ENCODE results near the gene CCDC171. TPM values are rescaled to one million over a fixed set of nuclear protein-coding genes. Genes with fewer than 3 reads are reported as not detected.
"Not testable (repeated sequence)": the region's sequence is repeated elsewhere in the genome, so short reads cannot be mapped to it uniquely, and the experiment has no call there.

Gene CCDC171
- total RNA-seq, 4 donors from 2014 or later, result 2.5 to 4.2 (median 3.3) TPM

DNA sequence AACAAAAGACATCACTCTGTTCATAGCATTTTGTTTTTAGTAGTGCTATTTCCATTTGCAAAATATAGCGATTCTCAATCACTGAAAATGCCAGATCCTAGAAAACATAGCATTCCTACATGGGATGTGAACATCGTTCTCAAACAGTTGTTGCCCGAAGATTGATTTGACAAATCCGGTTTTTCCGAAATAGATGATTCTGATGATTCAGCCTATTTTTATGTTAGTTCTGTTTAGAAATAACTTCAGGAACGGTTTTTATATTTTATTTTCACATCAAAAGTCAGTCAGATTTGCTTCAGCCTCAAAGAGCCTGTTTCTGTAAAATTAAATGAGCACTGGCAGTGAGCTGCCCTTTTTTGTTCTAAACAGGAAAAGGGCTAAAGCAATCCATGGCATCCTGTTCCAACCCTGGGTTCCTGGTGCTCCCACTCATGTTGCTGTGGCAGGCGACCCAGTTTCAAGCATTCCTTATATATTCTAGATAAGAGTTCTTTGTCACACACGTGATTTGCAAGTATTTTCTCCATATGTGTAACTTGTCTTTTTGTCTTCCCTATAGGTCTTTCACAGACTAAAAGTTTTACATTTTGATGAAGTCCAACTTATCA lies 27.9 kb upstream of the CCDC171 start:
- TF ChIP-seq CTCF (IDR thresholded peaks at IDR 0.05) (no peak), POLR2A (IDR thresholded peaks at IDR 0.05) (no peak)
- no peak overlapping the region for H3K4me3 ChIP-seq (ENCODE audit: low read depth, poor library complexity, severe bottlenecking)
- DNase-seq (ENCODE audit: low spot score in 2 of 2), result no peak
- WGBS, 2 donors, result 66 to 76% methylated on average over 8 of the region's 8 CpGs
- intact Hi-C loops (cut with DNase I; ENCODE audit: low total_unique reads), result no loop called here

DNA sequence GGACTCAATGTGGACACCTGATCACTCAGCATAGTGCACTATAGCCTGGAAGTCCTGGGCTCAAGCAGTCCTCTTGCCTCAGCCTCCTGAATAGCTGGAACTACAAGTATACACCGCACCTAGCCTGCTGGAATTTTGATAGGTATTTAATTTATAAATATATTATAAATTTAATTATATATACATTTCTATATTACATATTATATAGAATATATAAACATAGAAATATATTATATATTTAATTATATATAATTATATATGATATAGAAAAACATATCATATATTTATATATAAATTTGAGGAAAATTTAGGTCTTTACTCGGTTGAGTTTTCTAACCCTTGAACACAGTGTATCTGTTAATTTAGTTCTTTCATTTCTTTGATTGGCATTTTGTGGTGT lies 26.9 kb upstream of the CCDC171 start:
- no peak for DNase-seq (ENCODE audit: low spot score in 2 of 2)
- no peak overlapping the region for H3K4me3 ChIP-seq (ENCODE audit: low read depth, poor library complexity, severe bottlenecking)
- TF ChIP-seq CTCF (IDR thresholded peaks at IDR 0.05), result no peak
- intact Hi-C loops (cut with DNase I; ENCODE audit: low total_unique reads), result no loop called here
- WGBS, 2 donors, result 73 to 95% methylated on average over 2 of the region's 2 CpGs

- 82 to 87% methylated on average over 5 of the region's 5 CpGs for WGBS, 2 donors
- intact Hi-C loops (cut with DNase I; ENCODE audit: low total_unique reads); DNase-seq (ENCODE audit: low spot score in 2 of 2); H3K4me3 ChIP-seq (ENCODE audit: low read depth, poor library complexity, severe bottlenecking): not testable (repeated sequence)
Observed at GRCh38 chr9:15527035-15527434, 25.8 kb upstream of the CCDC171 start.

DNA sequence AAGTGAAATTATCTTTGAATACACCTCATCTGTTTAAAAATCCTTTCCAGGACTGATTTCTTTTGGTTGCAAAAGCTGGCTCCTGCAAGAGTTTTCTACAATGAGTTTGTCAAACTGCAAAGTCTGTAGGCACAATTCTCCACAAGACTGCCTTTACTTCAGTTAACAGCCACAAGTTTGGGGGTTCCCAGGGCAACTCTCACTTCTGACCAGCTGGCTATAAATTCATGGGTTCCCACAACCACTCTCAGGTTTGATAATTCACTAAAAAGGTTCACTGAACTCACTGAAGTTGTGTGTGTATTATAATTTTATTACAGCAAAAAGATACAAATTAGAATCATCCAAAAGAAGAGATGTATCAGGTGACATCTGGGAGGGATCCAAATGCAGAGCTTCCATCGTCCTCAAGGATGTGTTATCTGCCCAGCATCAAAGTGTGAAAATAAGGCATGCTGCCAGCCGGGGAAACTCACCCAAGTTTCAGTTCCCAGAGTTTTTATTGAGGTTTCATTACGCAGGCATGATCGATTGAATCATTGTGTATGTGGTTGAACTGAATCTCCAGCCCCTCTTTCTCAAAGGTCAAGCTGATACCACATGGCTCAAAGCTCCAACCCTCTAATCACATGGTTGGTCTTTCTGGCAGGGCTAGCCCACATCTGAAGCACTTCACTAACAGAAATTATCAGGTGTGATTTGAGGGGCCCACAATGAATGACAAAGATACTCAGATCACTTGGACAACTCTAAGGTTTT lies 23.1 kb upstream of the CCDC171 start:
- no peak overlapping the region for H3K4me3 ChIP-seq (ENCODE audit: low read depth, poor library complexity, severe bottlenecking)
- DNase-seq (ENCODE audit: low spot score in 2 of 2), result no peak
- intact Hi-C loops (cut with DNase I; ENCODE audit: low total_unique reads), result no loop called here
- no peak for TF ChIP-seq CTCF (IDR thresholded peaks at IDR 0.05)
- no peak for TF ChIP-seq POLR2A (IDR thresholded peaks at IDR 0.05)
- WGBS, 2 donors, result 51 to 65% methylated on average over 4 of the region's 4 CpGs

- no peak for TF ChIP-seq POLR2A (IDR thresholded peaks at IDR 0.05)
- no peak for TF ChIP-seq CTCF (IDR thresholded peaks at IDR 0.05)
- no peak overlapping the region for H3K4me3 ChIP-seq (ENCODE audit: low read depth, poor library complexity, severe bottlenecking)
- DNase-seq (ENCODE audit: low spot score in 2 of 2), result no peak
- intact Hi-C loops (cut with DNase I; ENCODE audit: low total_unique reads), result no loop called here
- 37 to 45% methylated on average over 1 of the region's 1 CpG for WGBS, 2 donors
Observed at GRCh38 chr9:15531380-15531779, 21.5 kb upstream of the CCDC171 start.

- WGBS, 2 donors, result 42 to 58% methylated on average over 2 of the region's 2 CpGs
- TF ChIP-seq POLR2A (IDR thresholded peaks at IDR 0.05) (no peak), CTCF (IDR thresholded peaks at IDR 0.05) (no peak)
- H3K4me3 ChIP-seq (ENCODE audit: low read depth, poor library complexity, severe bottlenecking), result no peak overlapping the region
- intact Hi-C loops (cut with DNase I; ENCODE audit: low total_unique reads), result no loop called here
- no peak for DNase-seq (ENCODE audit: low spot score in 2 of 2)
Observed at GRCh38 chr9:15541872-15542271, 11.0 kb upstream of the CCDC171 start.
